Panc1 (cell line): ENCODE results near the gene ARTN. TPM values are rescaled to one million over a fixed set of nuclear protein-coding genes. Genes with fewer than 3 reads are reported as not detected.

Experiments used
- ATAC-seq: fragments of 200-7000 bp; cut with Tn5 transposase; 2 replicates; pipeline ENCODE4 v1.9.1; 2020; ENCODE audit warnings: mild to moderate bottlenecking, moderate library complexity
- BruUV-seq: library from RNA; stranded (reverse); fragments of 400-500 nt; replicated peaks from 2 replicates; lab custom pipeline; 2021; lab: Mats Ljungman, UMichigan
- CTCF ChIA-PET: fragments of 300-600 bp; sonication (Branson Sonifier 250); formaldehyde crosslinking; loops from one replicate; lab custom pipeline; 2022; ENCODE audit warnings: antibody characterized with exemption; lab: Charles Lee
- POLR2A ChIA-PET: fragments of 300-600 bp; sonication (Branson Sonifier 250); formaldehyde crosslinking; loops from one replicate; lab custom pipeline; 2022; ENCODE audit warnings: antibody characterized with exemption; lab: Charles Lee
- DNase-seq: peaks from one replicate; pipeline ENCODE4 v3.0.0-alpha.2; 2010; ENCODE audit warnings: low read depth, low spot score
- H3K27ac ChIP-seq: 2 replicates; pipeline ENCODE4 v1.5.1; 2011; ENCODE audit warnings: mild to moderate bottlenecking, low read length, inconsistent platforms
- H3K27me3 ChIP-seq: fragments of 200-500 bp; sonication (Bioruptor generic); 2 replicates; pipeline ENCODE4 v1.6.0; 2014; ENCODE audit warnings: low read length, inconsistent platforms; ENCODE audit not compliant: control insufficient read depth, insufficient read depth
- H3K36me3 ChIP-seq: fragments of 200-500 bp; sonication (Bioruptor generic); 2 replicates; pipeline ENCODE4 v1.5.1; 2014; ENCODE audit warnings: inconsistent platforms, mild to moderate bottlenecking, low read length, moderate library complexity; ENCODE audit not compliant: control insufficient read depth, insufficient read depth
- H3K4me1 ChIP-seq: 2 replicates; pipeline ENCODE4 v1.5.1; 2011; ENCODE audit warnings: inconsistent platforms, mild to moderate bottlenecking, low read length, moderate library complexity; ENCODE audit not compliant: control insufficient read depth, insufficient read depth
- H3K4me3 ChIP-seq, 2 experiments: 2 replicates each; pipeline ENCODE4 v1.5.1; 2011 to 2012; ENCODE audit warnings: low read depth in 2 of 2, low read length in 2 of 2, mild to moderate bottlenecking in 2 of 2, inconsistent platforms in 1 of 2, moderate library complexity in 1 of 2
- H3K9me3 ChIP-seq: fragments of 200-500 bp; sonication (Bioruptor generic); 2 replicates; pipeline ENCODE4 v1.5.1; 2014; ENCODE audit warnings: low read depth, mild to moderate bottlenecking, inconsistent platforms, low read length, moderate library complexity; ENCODE audit not compliant: control insufficient read depth, insufficient read depth
- CTCF ChIP-seq: fragments of 450-650 bp; IDR thresholded peaks from 2 replicates; pipeline ENCODE4 v1.5.1; 2017; ENCODE audit warnings: mild to moderate bottlenecking
- POLR2AphosphoS5 ChIP-seq: IDR thresholded peaks from 2 replicates; pipeline ENCODE4 v1.6.1; 2012; ENCODE audit warnings: mild to moderate bottlenecking, low read depth, low read length, moderate library complexity
- REST ChIP-seq, 2 experiments: IDR thresholded peaks; 2 replicates each; pipeline ENCODE4 v1.6.1; 2011 to 2012; ENCODE audit warnings: low read depth in 2 of 2, control low read depth in 1 of 2, low read length in 1 of 2, mild to moderate bottlenecking in 1 of 2, moderate library complexity in 1 of 2; ENCODE audit not compliant: insufficient read depth in 1 of 2
- SIN3A ChIP-seq: IDR thresholded peaks from 2 replicates; pipeline ENCODE4 v1.6.1; 2012; ENCODE audit warnings: low read depth, mild to moderate bottlenecking, low read length, moderate library complexity, borderline replicate concordance; ENCODE audit not compliant: insufficient read depth
- TCF7L2 ChIP-seq: IDR thresholded peaks from 2 replicates; pipeline ENCODE4 v1.6.1; 2011; ENCODE audit warnings: mild to moderate bottlenecking, low read depth, low read length, inconsistent platforms
- in situ Hi-C: cut with HindIII; loops from 2 replicates; pipeline ENCODE4 v1.10.0; 2016; ENCODE audit warnings: low sequenced_read_pairs, low pct_unique_long_range_greater_than_20kb
- intact Hi-C: fragments of 100-400 bp; cut with micrococcal nuclease; formaldehyde crosslinking; loops from one replicate; pipeline ENCODE4 v1.10.0; 2022; ENCODE audit not compliant: unreplicated experiment
- total RNA-seq: library from RNA; stranded (reverse); gene quantifications from one replicate; pipeline ENCODE4 v1.2.1, GENCODE V29; 2021; ENCODE audit not compliant: unreplicated experiment

ARTN gene
- total RNA-seq, 1 experiment from 2014 or later: 0.49 TPM

GRCh38 chr1:43977376-43978263 is 44.0 kb downstream of the ARTN start:
- Histone ChIP-seq H3K4me1 (peaks cover 44% of the 10 kb centered on the region), H3K4me3 (peak overlapping the region in 1 of 2 experiments; percentile 8; a peak in 2 of 4 replicates), H3K36me3 (peaks cover 4% of the 10 kb centered on the region; the same call in 1 of the 2 replicates), H3K27me3 (no peaks in the 10 kb centered on the region), H3K9me3 (no peaks in the 10 kb centered on the region), H3K27ac (no peak overlapping the region; the same call in 1 of the 2 replicates)
- ChIA-PET CTCF (no interaction called here), POLR2A (no interaction called here)
- DNase-seq (no peak), ATAC-seq (no peak)
- in situ Hi-C loops (no loop called here), intact Hi-C loops (no loop called here)
- no TSS peak for BruUV-seq
- TF ChIP-seq CTCF: no peak
- TF ChIP-seq REST (IDR thresholded peaks at IDR 0.05; ENCODE audit: insufficient read depth in 1 of 2, low read depth in 2 of 2, low read length in 1 of 2): no peak
- TF ChIP-seq SIN3A: no peak
- no peak for TF ChIP-seq TCF7L2
- no peak for TF ChIP-seq POLR2AphosphoS5

- intact Hi-C loops (no loop called here), in situ Hi-C loops (no loop called here)
- H3K27me3 ChIP-seq: no peaks in the 10 kb centered on the region
- TF ChIP-seq POLR2AphosphoS5: no peak
- peaks cover 44% of the 10 kb centered on the region for H3K4me1 ChIP-seq
- ChIA-PET CTCF (no interaction called here), POLR2A (no interaction called here)
- DNase-seq (no peak), ATAC-seq (no peak)
- peak overlapping the region; percentile 88 for H3K27ac ChIP-seq
- peaks cover 4% of the 10 kb centered on the region; the same call in 1 of the 2 replicates for H3K36me3 ChIP-seq
- peak overlapping the region; percentile 59 to 70 for H3K4me3 ChIP-seq
- no TSS peak for BruUV-seq
- H3K9me3 ChIP-seq: no peaks in the 10 kb centered on the region
Observed at GRCh38 chr1:43978264-43978550, 44.6 kb downstream of the ARTN start.
